IMR-90 (cell line): ENCODE data around the gene SPON1. TPM values are rescaled to one million over a fixed set of nuclear protein-coding genes. Genes with fewer than 3 reads are reported as not detected.

Source experiments
- ATAC-seq: fragments of 200-7000 bp; cut with Tn5 transposase; 2 replicates; pipeline ENCODE4 v1.9.1; 2020; ENCODE audit warnings: low read depth, mild to moderate bottlenecking, moderate library complexity
- BruUV-seq: library from RNA; stranded (reverse); fragments of 400-500 nt; replicated peaks from 2 replicates; lab custom pipeline; 2021; lab: Mats Ljungman, UMichigan
- CTCF ChIA-PET: fragments of 300-600 bp; formaldehyde crosslinking; extraction: SDS; loops from one replicate; lab custom pipeline; 2021; ENCODE audit warnings: antibody characterized with exemption; lab: Yijun Ruan, JAX
- POLR2A ChIA-PET: fragments of 300-600 bp; sonication (Branson Sonifier 250); formaldehyde crosslinking; loops from one replicate; lab custom pipeline; 2022; ENCODE audit warnings: antibody characterized with exemption; ENCODE audit not compliant: unreplicated experiment; lab: Charles Lee
- DNase-seq: peaks from one replicate; pipeline ENCODE4 v3.0.0; 2013
- H2AFZ ChIP-seq: replicated peaks from 2 replicates; pipeline ENCODE3; 2013; ENCODE audit warnings: low read length, mild to moderate bottlenecking; ENCODE audit not compliant: poor library complexity
- H2AK5ac ChIP-seq: 2 replicates; pipeline ENCODE4 v1.6.1; 2013; ENCODE audit warnings: low read depth, low read length, inconsistent platforms
- H2AK9ac ChIP-seq: replicated peaks from 2 replicates; pipeline ENCODE3; 2013; ENCODE audit warnings: mild to moderate bottlenecking, low read depth, low read length, moderate library complexity; ENCODE audit not compliant: poor library complexity
- H2BK120ac ChIP-seq: 2 replicates; pipeline ENCODE4 v1.6.1; 2013; ENCODE audit warnings: low read depth, low read length, inconsistent platforms
- H2BK15ac ChIP-seq: 3 replicates; pipeline ENCODE4 v1.6.1; 2013; ENCODE audit warnings: low read depth, low read length, inconsistent platforms
- H2BK20ac ChIP-seq: 2 replicates; pipeline ENCODE4 v1.6.1; 2013; ENCODE audit warnings: low read depth, mild to moderate bottlenecking, inconsistent platforms, low read length, moderate library complexity
- H2BK5ac ChIP-seq: 2 replicates; pipeline ENCODE4 v1.6.1; 2013; ENCODE audit warnings: mild to moderate bottlenecking, low read depth, low read length, inconsistent platforms; ENCODE audit not compliant: poor library complexity, severe bottlenecking
- H3K14ac ChIP-seq: replicated peaks from 2 replicates; pipeline ENCODE4 v1.6.1; 2013; ENCODE audit warnings: low read depth, low read length, inconsistent platforms
- H3K18ac ChIP-seq: 2 replicates; pipeline ENCODE4 v1.6.1; 2013; ENCODE audit warnings: low read depth, low read length, control low read depth
- H3K23ac ChIP-seq: 2 replicates; pipeline ENCODE4 v1.6.1; 2013; ENCODE audit warnings: low read depth, low read length, inconsistent platforms
- H3K27ac ChIP-seq: 2 replicates; pipeline ENCODE4 v1.5.1; 2013; ENCODE audit warnings: mild to moderate bottlenecking, control low read depth, low read length; ENCODE audit not compliant: insufficient read depth
- H3K27me3 ChIP-seq: 2 replicates; pipeline ENCODE4 v1.6.1; 2013; ENCODE audit warnings: low read length; ENCODE audit not compliant: control insufficient read depth, insufficient read depth
- H3K36me3 ChIP-seq: 2 replicates; pipeline ENCODE4 v1.6.1; 2013; ENCODE audit warnings: low read length, mixed read lengths; ENCODE audit not compliant: control insufficient read depth, insufficient read depth
- H3K4ac ChIP-seq: 2 replicates; pipeline ENCODE4 v1.6.1; 2013; ENCODE audit warnings: low read depth, low read length, inconsistent platforms
- H3K4me1 ChIP-seq: 2 replicates; pipeline ENCODE4 v1.6.1; 2013; ENCODE audit warnings: low read length, mixed read lengths; ENCODE audit not compliant: control insufficient read depth, insufficient read depth
- H3K4me2 ChIP-seq: 2 replicates; pipeline ENCODE4 v1.6.1; 2013; ENCODE audit warnings: low read depth, mild to moderate bottlenecking, control low read depth, low read length, moderate library complexity
- H3K4me3 ChIP-seq: 2 replicates; pipeline ENCODE4 v1.5.1; 2013; ENCODE audit warnings: low read depth, mild to moderate bottlenecking, control low read depth, low read length, moderate library complexity; ENCODE audit not compliant: insufficient read depth
- H3K56ac ChIP-seq: 2 replicates; pipeline ENCODE4 v1.6.1; 2013; ENCODE audit warnings: low read length, inconsistent platforms; ENCODE audit not compliant: insufficient read depth; ENCODE audit errors: extremely low read depth
- H3K79me1 ChIP-seq, 2 experiments: 2 replicates each; pipeline ENCODE4 v1.6.1; 2013; ENCODE audit warnings: low read length in 2 of 2, inconsistent platforms in 1 of 2, low read depth in 1 of 2
- H3K9ac ChIP-seq: 2 replicates; pipeline ENCODE4 v1.6.1; 2013; ENCODE audit warnings: low read depth, low read length, control low read depth
- H3K9me1 ChIP-seq: 2 replicates; pipeline ENCODE4 v1.6.1; 2013; ENCODE audit warnings: low read length, inconsistent platforms; ENCODE audit not compliant: insufficient read depth
- H3K9me3 ChIP-seq: 2 replicates; pipeline ENCODE4 v1.6.1; 2013; ENCODE audit warnings: low read length; ENCODE audit not compliant: control insufficient read depth, insufficient read depth
- H4K20me1 ChIP-seq: 2 replicates; pipeline ENCODE4 v1.6.1; 2013; ENCODE audit warnings: low read length, inconsistent platforms; ENCODE audit not compliant: insufficient read depth
- H4K5ac ChIP-seq: 2 replicates; pipeline ENCODE4 v1.6.1; 2013; ENCODE audit warnings: mild to moderate bottlenecking, low read depth, low read length, control low read depth
- H4K8ac ChIP-seq, 2 experiments: 2 replicates each; pipeline ENCODE4 v1.6.1; 2013; ENCODE audit warnings: low read depth in 2 of 2, low read length in 2 of 2, control low read depth in 1 of 2, inconsistent platforms in 1 of 2
- H4K91ac ChIP-seq: 2 replicates; pipeline ENCODE4 v1.6.1; 2013; ENCODE audit warnings: low read depth, low read length, inconsistent platforms; ENCODE audit not compliant: insufficient read depth
- BHLHE40 ChIP-seq: fragments of 150-350 bp; IDR thresholded peaks from 2 replicates; pipeline ENCODE4 v1.6.1; 2016; ENCODE audit warnings: mild to moderate bottlenecking, low read depth, low read length
- CEBPB ChIP-seq: IDR thresholded peaks from 2 replicates; pipeline ENCODE4 v1.6.1; 2012; ENCODE audit warnings: low read depth, low read length, improper control_type of control experiment
- CHD1 ChIP-seq: IDR thresholded peaks from 2 replicates; pipeline ENCODE4 v1.6.1; 2012; ENCODE audit warnings: low read depth, low read length, improper control_type of control experiment
- CTCF ChIP-seq: conservative IDR thresholded peaks from 2 replicates; pipeline ENCODE4 v1.5.1; 2012; ENCODE audit warnings: mild to moderate bottlenecking, low read depth, low read length, improper control_type of control experiment
- ELK1 ChIP-seq: fragments of 150-350 bp; IDR thresholded peaks from 2 replicates; pipeline ENCODE4 v1.6.1; 2016; ENCODE audit warnings: low read depth, mild to moderate bottlenecking, low read length, moderate library complexity, borderline replicate concordance
- FOS ChIP-seq: fragments of 150-350 bp; IDR thresholded peaks from 2 replicates; pipeline ENCODE4 v1.6.1; 2016; ENCODE audit warnings: low read depth, low read length
- MAFK ChIP-seq: IDR thresholded peaks from 2 replicates; pipeline ENCODE4 v1.6.1; 2012; ENCODE audit warnings: low read depth, low read length, improper control_type of control experiment
- MAZ ChIP-seq: IDR thresholded peaks from 2 replicates; pipeline ENCODE4 v1.6.1; 2012; ENCODE audit warnings: low read depth, mild to moderate bottlenecking, low read length, improper control_type of control experiment, moderate library complexity, borderline replicate concordance
- MXI1 ChIP-seq: IDR thresholded peaks from 2 replicates; pipeline ENCODE4 v1.6.1; 2012; ENCODE audit warnings: low read depth, mild to moderate bottlenecking, low read length, moderate library complexity, borderline replicate concordance
- NFE2L2 ChIP-seq: fragments of 150-350 bp; IDR thresholded peaks from 2 replicates; pipeline ENCODE4 v1.6.1; 2016; ENCODE audit warnings: low read depth, mild to moderate bottlenecking, low read length
- POLR2A ChIP-seq: IDR thresholded peaks from 2 replicates; pipeline ENCODE4 v1.6.1; 2012; ENCODE audit warnings: mild to moderate bottlenecking, low read depth, low read length
- RAD21 ChIP-seq: IDR thresholded peaks from 2 replicates; pipeline ENCODE4 v1.6.1; 2012; ENCODE audit warnings: low read length, improper control_type of control experiment
- RCOR1 ChIP-seq: IDR thresholded peaks from 2 replicates; pipeline ENCODE4 v1.6.1; 2012; ENCODE audit warnings: mild to moderate bottlenecking, low read length, improper control_type of control experiment; ENCODE audit not compliant: insufficient replicate concordance
- RFX5 ChIP-seq: IDR thresholded peaks from 2 replicates; pipeline ENCODE4 v1.8.0; 2012; ENCODE audit warnings: low read depth, mild to moderate bottlenecking, low read length, moderate library complexity
- SMC3 ChIP-seq: fragments of 150-350 bp; IDR thresholded peaks from 2 replicates; pipeline ENCODE4 v1.6.1; 2016; ENCODE audit warnings: low read depth, mild to moderate bottlenecking, antibody characterized with exemption, low read length, moderate library complexity
- USF2 ChIP-seq: fragments of 150-350 bp; IDR thresholded peaks from 2 replicates; pipeline ENCODE4 v1.6.1; 2017; ENCODE audit warnings: mild to moderate bottlenecking, antibody characterized with exemption, low read length, low read depth
- WGBS, 2 experiments: methylation state at CpG; one replicate each; pipeline versions ENCODE4 v1.1.5 to v1.1.7; 2013; ENCODE audit warnings: missing lambda C conversion rate in 2 of 2; ENCODE audit not compliant: insufficient read length in 1 of 2; ENCODE audit errors: extremely low coverage in 2 of 2; 5-methylcytosine and 5-hydroxymethylcytosine counted together
- dilution Hi-C: fragments of 300-500 bp; cut with HindIII; formaldehyde crosslinking; loops from one replicate; pipeline ENCODE4 v1.14.3; 2018; ENCODE audit warnings: low sequenced_read_pairs; ENCODE audit not compliant: unreplicated experiment
- in situ Hi-C: fragments of 300-500 bp; cut with MboI; formaldehyde crosslinking; loops from 3 replicates; pipeline ENCODE4 v1.14.3; 2019; ENCODE audit warnings: low sequenced_read_pairs, inconsistent platforms, mixed read lengths
- intact Hi-C: fragments of 100-400 bp; cut with micrococcal nuclease; formaldehyde crosslinking; loops from 2 replicates; pipeline ENCODE4 v1.10.0; 2022
- polyA plus RNA-seq, 3 experiments: library from polyadenylated mRNA; depleted of rRNA; stranded (reverse); fragments of >200 nt; gene quantifications; 2 replicates each; pipeline ENCODE4 v1.2.3, GENCODE V29; 2012; ENCODE audit warnings: low replicate concordance in 1 of 3
- total RNA-seq: library from RNA; depleted of rRNA; stranded (reverse); fragments of >200 nt; gene quantifications from 2 replicates; pipeline ENCODE4 v1.2.3, GENCODE V29; 2012

SPON1 gene
- total and polyA plus RNA-seq, 2 of the 4 experiments (the other 2 are of a cell fraction), result 0.62 to 0.72 TPM

GRCh38 chr11:14315130-14315529 lies 352.6 kb downstream of the SPON1 start:
- DNase-seq (no peak), ATAC-seq (no peak)
- no TSS peak for BruUV-seq
- Histone ChIP-seq H3K56ac (no peak overlapping the region), H3K23ac (no peak overlapping the region), H4K8ac (no peak overlapping the region), H2BK5ac (no peak overlapping the region), H3K36me3 (no peaks in the 10 kb centered on the region), H4K20me1 (peaks cover 73% of the 10 kb centered on the region), H3K18ac (no peak overlapping the region), H3K4ac (no peak overlapping the region), H2BK120ac (no peak overlapping the region), H2AK9ac (no peak overlapping the region), H3K9me3 (no peaks in the 10 kb centered on the region), H3K9me1 (peaks cover 24% of the 10 kb centered on the region), H3K4me2 (no peak overlapping the region), H3K27ac (no peak overlapping the region), H2AFZ (no peak overlapping the region), H4K91ac (no peak overlapping the region), H3K9ac (no peak overlapping the region), H3K79me1 (peaks cover 22 to 73% of the 10 kb centered on the region in 2 experiments), H3K27me3 (no peaks in the 10 kb centered on the region), H2AK5ac (no peak overlapping the region), H3K4me1 (peaks cover 24% of the 10 kb centered on the region), H3K14ac (no peak overlapping the region), H4K5ac (no peak overlapping the region), H3K4me3 (no peak overlapping the region), H2BK20ac (no peak overlapping the region), H2BK15ac (no peak overlapping the region)
- WGBS, 2 experiments, result no CpG with 5 or more reads among the region's 2 CpGs
- ChIA-PET CTCF (no interaction called here), POLR2A (no interaction called here)
- in situ Hi-C loops (no loop called here), dilution Hi-C loops (loop anchor here (25.0 kb wide), 1 partner anchor 147 kb away; no protein-coding TSS in a partner anchor), intact Hi-C loops (no loop called here)
- no peak for TF ChIP-seq ELK1
- TF ChIP-seq CTCF, result no peak
- TF ChIP-seq MAZ, result no peak
- no peak for TF ChIP-seq NFE2L2
- no peak for TF ChIP-seq BHLHE40
- no peak for TF ChIP-seq RCOR1
- no peak for TF ChIP-seq FOS
- TF ChIP-seq RAD21, result no peak
- no peak for TF ChIP-seq MAFK
- TF ChIP-seq CEBPB, result no peak
- TF ChIP-seq MXI1, result no peak
- TF ChIP-seq USF2, result no peak
- TF ChIP-seq RFX5, result no peak
- no peak for TF ChIP-seq CHD1
- TF ChIP-seq POLR2A, result no peak
- no peak for TF ChIP-seq SMC3
